Measurements from ENCODE around the gene TBK1.
"Not testable (repeated sequence)": the region's sequence is repeated elsewhere in the genome, so short reads cannot be mapped to it uniquely, and the experiment has no call there.

TBK1 gene

DNA sequence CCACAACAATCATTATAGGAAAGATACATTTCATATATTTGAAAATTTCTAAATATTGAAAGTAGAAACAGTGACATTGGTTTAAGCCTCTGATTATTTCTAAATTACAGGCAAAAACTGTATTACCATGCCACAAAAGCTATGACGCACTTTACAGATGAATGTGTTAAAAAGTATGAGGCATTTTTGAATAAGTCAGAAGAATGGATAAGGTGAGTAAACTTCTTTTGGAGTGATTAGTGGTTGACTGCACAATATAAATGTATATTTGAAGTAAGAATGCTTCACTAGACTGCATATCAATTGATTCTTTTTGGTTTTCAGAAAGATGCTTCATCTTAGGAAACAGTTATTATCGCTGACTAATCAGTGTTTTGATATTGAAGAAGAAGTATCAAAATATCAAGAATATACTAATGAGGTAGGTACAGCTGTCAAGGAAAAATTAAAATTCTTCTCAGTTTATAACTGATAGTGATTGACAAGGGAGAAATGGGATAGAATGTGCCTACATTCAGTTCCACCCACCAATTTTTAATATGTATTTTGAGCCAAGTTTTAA is 45.0 kb downstream of the TBK1 start:
- DNase-seq (ENCODE audit: low read depth, low spot score), result no peak

DNA sequence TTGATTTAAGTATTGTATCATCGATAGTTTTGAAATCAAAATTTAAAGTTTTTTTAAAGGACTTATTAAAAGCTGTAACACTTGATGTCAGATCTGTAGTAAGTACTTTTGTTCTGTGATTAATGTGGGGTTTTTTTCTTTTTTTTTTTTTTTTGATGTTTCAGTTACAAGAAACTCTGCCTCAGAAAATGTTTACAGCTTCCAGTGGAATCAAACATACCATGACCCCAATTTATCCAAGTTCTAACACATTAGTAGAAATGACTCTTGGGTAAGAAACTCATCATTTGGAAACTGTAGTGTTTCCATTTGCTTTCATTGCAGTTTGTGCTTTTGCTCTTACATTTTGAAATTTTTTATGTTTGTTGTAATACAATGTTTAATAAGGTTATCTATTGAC is 45.6 kb downstream of the TBK1 start:
- DNase-seq (ENCODE audit: low read depth, low spot score), result no peak

DNA sequence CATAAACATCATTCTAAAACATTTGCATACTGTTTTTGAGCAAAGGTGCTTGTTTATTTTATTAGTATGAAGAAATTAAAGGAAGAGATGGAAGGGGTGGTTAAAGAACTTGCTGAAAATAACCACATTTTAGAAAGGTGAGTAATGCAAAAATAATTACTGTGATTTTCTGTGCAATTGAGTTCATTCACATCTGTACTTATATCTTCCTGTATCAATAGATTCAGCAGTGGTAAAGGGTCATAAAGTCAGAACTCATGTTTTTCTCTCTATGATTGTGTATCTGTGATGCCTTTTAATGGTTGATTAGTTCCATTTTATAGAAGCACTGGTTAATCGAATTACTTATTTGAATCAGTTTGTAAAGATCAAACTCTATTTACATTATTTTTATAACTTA is 46.0 kb downstream of the TBK1 start:
- DNase-seq (ENCODE audit: low read depth, low spot score), result no peak

DNA sequence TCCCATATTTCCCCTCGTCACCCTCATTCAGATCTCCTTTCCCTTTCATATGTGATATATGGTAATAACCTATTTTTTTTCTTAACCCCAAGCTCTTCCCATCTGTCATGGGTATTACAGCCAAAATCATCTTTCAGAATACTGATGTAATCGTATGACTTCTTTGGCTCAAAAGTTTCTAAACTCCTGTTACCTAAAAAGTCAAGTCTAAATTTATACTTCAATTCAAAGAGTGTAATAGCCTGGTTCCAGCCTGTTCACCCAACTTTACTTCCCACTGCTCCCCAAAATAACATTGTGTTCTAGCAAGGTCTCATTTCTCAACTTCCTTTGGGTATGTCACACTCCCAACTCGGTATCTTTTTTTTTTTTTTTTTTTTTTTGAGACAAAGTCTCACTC is 48.5 kb downstream of the TBK1 start:
- DNase-seq (ENCODE audit: low read depth, low spot score), result no peak

DNA sequence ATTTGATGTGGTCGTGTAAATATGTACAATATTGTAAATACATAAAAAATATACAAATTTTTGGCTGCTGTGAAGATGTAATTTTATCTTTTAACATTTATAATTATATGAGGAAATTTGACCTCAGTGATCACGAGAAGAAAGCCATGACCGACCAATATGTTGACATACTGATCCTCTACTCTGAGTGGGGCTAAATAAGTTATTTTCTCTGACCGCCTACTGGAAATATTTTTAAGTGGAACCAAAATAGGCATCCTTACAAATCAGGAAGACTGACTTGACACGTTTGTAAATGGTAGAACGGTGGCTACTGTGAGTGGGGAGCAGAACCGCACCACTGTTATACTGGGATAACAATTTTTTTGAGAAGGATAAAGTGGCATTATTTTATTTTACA is 49.6 kb downstream of the TBK1 start:
- no peak for DNase-seq (ENCODE audit: low read depth, low spot score)

DNA sequence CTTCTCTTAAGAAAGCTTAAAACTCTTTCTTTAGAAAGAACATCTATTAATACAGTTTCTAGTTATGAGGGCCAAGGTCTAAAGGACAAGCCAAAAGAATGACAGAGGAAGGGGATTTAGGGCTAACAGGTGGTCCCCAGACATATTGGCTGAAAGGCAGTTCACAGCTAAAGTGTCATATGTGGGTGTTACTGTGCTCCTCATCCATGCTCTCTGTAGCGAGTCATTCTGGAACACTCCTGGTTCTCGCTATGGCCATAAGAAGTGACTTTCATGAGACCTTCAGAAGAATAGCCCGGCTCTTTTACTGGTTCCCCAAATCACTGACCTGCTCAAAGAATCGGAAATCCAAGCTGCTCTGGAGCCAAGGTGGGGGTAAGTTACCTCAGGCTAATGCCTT is 55.0 kb downstream of the TBK1 start:
- DNase-seq (ENCODE audit: low read depth, low spot score), result no peak

DNA sequence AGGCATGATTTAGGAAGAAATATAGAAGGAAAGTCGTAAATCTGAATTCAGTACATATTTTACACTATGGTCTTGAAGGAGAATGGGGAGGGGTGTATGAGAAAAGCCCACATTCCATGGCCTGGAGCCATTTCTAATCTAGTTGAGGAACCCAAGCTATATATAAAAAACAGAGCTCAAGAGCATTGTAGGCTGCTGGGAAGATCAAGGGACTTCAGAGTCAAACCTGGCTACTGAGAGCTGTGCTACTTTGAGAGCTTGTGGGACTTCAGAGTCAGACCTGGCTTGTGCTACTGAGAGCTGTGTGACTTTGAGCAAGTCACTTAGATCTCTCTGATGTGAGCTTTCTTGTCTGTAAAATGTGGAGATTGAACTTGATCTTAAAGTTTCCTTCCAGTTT is 58.7 kb downstream of the TBK1 start:
- DNase-seq (ENCODE audit: low read depth, low spot score), result no peak

DNA sequence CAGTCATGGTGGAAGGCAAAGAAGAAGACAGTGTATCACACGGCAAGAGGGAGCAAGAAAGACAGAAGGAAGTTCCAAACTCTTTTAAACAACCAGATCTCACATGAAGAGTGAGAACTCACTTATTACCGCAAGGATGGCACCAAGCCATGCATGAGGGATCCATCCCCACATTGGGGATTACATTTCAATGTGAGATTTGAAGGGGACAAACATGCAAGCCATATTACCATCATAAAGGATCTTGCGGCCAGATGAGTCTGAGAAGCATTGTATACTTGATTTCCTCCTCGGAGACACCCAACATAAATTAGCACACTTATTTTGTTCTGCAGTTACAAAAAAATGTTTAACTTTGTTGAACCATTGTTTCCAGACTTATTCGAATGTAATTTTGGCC is 66.5 kb downstream of the TBK1 start:
- no peak for DNase-seq (ENCODE audit: low read depth, low spot score)

DNA sequence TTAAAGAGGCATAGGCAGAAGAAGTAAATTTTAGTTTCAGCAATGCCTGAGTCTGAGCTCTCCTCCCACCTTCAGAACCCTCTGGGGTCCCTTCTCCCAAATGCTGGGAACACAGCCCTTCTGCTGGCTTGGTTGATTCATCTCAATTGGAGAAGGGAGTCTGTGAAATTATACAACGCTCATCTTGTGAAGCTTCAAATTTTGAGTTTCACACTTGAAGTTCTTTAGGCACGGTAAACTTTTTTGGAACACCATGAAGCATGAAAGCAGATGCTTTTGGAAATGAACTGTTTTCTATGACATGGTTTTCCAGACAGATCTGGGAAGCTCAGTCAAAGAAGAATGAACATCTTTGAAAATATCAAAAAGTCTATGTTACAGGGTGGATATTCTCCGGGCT is 69.9 kb downstream of the TBK1 start:
- no peak for DNase-seq (ENCODE audit: low read depth, low spot score)

DNA sequence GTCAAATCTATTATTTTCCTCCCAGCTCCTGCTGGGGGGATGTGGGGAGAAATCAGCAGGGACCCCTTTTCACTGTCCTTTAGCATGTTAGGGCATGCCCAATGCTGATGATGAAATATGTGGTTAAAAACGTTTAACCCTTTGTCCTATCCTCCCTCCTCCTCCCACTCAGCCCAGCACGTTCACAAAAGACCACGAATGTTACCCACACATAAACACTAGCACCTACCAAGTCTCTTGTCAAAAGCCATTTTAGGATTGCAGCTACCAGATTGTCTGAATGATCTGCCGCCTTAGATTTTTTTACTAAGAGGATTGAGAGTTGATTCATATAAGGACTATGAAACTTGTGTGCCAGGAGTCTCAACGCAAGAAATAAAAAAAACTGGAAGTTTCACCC is 70.4 kb downstream of the TBK1 start:
- DNase-seq (ENCODE audit: low read depth, low spot score), result no peak

DNA sequence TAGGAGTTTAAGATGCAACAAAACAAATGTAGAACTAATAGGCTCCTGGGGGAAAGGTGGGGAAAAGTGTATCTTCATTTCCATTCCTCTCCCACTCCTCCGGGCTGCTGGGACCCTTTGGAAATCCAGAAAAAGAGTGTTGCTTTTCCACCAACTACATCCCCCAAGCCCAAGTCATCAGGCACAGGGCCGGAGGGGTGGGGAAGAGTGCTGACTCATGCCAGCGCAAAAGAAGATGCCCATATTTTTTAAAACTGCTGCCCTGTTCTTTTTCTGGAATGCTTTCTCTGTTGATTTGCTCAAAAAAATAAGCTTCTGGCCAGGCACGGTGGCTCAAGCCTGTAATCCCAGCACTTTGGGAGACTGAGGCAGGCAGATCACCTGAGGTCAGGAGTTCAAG is 70.9 kb downstream of the TBK1 start:
- no peak for DNase-seq (ENCODE audit: low read depth, low spot score)

DNA sequence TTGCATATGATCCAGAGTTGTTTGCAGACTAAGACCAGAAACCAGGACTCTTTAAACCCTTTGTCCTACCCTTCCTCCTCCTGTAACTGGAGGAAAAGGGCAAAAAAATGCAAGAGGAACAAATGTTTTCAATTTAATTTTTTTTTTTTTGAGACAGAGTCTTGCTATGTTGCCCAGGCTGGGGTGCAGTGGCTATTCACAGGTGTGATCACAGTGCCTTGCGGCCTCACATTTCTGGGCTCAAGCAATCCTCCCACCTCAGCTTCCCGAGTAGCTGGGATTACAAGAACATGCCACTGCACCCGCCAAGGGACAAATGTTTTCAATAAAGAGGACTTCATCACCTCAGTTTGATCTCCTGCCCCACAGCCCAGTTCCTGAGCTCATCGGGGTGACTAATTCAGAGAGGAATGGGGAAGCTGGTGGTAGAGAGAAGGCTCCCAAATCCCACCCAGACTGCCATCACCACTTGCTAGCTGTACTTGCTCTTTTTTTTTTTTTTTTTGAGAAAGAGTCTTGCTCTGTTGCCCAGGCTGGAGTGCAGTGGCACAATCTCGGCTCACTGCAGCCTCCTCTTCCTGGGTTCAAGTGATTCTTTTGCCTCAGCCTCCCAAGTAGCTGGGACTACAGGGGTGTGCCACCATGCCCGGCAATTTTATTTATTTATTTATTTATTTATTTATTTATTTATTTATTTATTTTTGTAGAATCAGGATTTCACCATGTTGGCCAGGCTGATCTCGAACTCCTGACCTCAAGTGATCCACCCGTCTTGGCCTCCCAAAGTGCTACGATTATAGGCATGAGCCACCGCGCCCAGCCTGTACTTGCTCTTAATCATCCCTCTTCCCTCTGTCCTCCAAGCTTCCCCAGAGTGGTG is 71.9 kb downstream of the TBK1 start:
- not testable (repeated sequence) for DNase-seq (ENCODE audit: low read depth, low spot score)

DNA sequence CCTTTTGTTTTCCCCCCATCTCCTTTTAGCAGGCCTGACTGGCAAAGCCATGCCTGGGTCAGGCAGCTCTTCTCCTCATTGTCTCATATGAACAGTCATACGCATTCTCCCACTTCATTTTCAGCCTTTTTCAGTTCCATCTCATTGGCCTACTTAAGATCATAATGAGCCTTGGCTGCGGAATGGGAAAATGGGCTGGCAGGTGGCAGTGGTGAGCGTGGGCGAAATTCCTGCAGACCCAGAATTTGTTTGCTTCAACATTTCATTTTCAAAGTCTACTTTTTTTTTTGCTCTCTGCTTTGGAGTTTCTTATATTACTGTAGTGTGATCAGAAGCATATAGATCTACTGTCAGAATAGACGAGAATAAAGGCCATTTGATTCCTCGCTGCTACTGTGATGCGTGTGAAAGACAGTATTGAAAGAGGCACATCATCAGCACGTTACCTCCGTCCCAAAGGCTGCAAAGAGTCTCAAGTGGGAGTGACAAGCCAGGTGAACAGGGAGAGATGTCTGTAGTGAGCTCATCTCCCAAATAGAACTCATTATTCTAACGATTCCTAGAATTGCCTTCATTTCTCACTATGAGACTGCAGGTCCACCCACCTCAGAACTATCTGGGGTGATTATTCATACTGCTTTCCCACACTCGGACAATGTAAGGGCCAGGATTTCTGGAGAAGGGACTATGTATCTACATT is 73.7 kb downstream of the TBK1 start:
- no peak for DNase-seq (ENCODE audit: low read depth, low spot score)

DNA sequence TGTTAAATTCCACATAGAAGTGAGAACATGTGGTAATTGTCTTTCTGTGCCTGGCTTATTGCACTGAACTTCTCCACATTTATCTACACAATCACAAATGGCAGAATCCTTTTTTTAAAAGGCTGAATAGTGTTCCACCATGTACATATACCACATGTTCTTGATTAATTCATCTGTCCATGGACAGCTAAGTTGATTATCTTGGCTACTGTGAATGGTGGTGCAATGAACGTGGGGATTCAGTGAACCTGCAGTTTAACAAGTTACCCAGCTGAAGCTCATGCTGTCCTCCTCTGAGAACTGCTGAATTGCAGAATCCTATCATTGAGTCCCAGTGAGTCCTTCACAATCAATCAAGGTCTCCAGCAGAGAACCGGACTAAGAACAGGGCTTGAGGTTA is 74.9 kb downstream of the TBK1 start:
- no peak for DNase-seq (ENCODE audit: low read depth, low spot score)

DNA sequence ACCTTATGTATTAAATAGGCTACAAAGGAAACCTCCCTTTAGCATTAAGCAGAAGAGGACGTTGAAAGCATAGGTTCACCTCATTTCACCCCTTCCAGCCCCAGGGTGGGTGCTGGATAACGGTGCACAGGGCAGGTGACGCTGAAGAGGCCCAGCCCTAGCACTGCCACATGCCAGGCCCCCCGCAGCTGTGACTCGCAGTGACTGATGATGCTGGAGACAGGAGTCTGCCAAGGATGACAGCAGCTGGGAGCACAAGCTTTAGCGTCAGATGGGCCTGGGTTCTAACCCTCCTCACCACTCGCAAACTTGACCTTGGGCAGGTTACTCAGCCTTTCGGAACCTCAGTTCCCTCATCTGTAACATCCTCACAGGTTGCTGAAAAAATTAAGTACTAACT is 76.7 kb downstream of the TBK1 start:
- DNase-seq (ENCODE audit: low read depth, low spot score), result peak; percentile 48

DNA sequence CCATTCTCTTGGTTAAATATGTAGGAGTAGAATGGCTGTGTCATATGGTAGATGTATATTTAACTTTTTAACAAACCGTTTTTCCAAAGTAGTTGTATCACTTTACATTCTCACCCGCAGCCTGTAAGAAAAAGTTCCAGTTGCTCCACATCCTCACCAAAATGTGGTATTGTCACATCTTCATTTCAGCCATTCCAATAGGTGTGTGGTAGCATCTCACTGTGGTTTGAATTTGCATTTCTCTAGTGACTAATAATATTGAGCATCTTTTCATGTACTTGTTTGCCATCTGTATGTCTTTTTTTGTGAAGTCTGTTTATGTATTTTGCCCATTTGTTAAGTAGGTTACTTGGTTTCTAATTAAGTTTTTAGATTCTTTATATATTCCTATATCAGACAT is 78.6 kb downstream of the TBK1 start:
- DNase-seq (ENCODE audit: low read depth, low spot score), result no peak

DNA sequence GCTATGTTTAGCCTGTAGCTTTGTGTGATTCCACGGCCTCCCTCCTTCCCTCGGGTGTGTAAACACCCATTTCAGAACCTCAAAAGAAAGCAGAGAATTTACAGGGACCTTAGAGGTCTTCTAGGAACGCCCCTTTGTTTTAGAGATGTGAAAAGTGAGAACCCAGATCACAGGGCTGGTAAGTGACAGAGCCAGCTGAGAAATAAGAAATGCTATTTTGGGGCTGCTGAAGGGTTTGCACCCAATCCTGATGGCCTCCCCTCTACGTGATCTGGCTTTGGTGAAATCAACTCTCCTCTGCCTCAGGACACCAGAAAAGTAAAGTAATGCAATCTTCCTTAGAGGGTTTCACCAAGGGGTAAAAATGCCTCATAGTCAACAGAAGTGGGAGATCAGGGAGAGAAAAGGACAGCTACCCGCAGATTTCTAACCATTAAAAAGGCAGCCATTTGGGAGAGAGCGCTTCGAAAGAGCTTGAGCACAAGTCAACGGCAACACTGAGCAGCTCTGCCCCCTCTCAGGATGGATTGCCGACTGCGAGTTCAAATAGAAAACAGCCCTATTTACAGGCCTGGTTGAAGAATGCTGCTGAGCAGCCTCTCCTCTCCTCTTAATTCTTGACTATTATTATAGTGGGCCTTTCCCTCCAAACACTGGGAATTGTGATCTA is 79.9 kb downstream of the TBK1 start:
- DNase-seq (ENCODE audit: low read depth, low spot score), result peak; percentile 78

DNA sequence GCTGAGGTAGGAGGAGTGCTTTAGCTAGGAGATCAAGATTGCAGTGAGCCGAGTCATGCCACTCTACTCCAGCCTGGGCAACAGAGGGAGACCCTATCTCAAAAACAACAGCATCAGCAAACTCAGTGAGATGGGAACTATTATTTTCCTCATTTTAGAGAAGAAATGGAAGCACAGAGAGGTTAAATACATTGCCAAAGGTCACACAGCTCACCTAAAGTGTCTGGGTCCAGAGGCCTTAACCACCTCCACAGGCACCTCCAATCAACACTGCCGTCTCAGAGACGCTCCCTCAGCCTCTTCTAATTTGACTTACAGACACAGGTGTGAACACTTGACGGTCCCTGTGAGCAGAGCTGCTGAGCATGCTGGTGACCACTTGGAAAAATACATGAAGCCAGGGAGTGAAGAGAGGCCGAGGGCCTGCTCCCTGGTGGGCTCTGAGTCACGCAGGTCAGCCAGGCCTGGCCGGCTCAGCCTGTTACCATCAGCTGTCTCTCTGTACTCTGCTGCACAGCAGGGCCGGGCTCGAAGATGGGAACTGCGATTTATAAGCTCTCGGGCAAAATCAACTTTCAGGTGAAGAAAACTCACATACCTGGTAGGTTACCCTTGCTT is 80.9 kb downstream of the TBK1 start:
- DNase-seq (ENCODE audit: low read depth, low spot score), result peak; percentile 54

DNA sequence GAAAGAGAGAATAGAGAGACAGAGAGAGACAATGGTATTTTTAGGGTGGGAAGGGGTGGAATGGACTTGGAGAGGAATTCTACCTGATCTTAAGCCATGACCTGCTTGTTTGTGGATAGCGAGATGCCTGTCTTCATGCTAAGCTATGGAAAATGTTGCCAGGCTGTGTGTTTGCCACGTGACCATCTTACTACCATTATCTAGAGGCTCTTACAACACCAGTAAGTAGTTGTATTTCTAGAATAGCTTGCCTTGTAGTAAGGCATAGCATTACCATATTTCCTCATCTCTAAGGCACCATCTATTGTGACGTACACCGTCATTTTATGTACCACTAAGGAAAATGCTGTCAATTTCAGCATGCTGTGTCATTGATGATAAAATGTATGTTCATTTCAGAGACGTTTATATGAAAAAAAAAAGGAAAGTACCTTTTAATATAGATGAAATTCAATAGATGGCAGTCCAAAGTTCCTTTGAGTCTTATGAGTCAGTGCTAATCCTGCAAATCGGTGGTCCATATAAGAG is 82.8 kb downstream of the TBK1 start:
- no peak for DNase-seq (ENCODE audit: low read depth, low spot score)

DNA sequence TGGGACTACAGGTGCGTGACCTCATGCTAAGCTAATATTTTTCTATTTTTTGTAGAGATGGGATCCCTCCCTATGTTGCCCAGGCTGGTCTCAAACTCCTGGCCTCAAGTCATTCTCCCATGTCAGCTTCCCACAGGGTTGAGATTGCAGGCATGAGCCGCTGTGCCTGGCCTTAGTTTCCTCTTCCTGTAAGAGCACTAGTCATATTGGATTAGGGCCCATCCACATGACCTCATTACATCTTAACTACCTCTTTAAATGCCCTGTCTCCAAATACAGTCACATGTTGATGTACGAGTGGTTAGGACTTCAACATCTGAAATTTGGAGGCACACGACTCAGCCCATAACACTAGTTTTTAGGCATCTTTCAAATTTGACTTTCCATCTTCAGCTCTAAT is 86.2 kb downstream of the TBK1 start:
- no peak for DNase-seq (ENCODE audit: low read depth, low spot score)

DNA sequence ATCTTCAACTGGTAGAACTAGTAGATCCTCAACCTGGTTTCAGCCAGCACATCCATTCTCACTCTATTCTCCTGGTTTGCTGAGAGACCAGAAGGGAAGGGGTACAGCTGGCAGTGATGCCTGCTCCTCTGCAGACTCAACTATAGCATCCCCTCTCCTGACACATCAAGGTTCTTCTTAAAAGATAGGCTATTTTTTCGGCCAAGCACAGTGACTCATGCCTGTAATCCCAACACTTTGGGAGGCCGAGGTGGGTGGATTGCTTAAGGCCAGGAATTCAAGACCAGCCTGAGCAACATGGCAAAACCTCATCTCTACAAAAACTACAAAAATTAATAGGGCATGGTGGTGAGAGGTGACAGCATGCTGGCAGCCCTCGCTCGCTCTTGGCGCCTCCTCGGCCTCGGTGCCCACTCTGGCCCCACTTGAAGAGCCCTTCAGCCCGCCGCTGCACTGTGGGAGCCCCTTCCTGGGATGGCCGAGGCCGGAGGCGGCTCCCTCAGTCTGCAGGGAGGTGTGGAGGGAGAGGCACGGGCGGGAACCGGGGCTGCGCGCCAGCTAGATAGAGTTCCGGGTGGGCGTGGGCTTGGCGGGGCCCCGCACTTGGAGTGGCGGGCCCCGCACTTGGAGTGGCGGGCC is 90.6 kb downstream of the TBK1 start:
- not testable (repeated sequence) for DNase-seq (ENCODE audit: low read depth, low spot score)
